ENCODE data around the gene TRIO.
"Not testable (repeated sequence)": the region's sequence is repeated elsewhere in the genome, so short reads cannot be mapped to it uniquely, and the experiment has no call there.

Gene TRIO

DNA sequence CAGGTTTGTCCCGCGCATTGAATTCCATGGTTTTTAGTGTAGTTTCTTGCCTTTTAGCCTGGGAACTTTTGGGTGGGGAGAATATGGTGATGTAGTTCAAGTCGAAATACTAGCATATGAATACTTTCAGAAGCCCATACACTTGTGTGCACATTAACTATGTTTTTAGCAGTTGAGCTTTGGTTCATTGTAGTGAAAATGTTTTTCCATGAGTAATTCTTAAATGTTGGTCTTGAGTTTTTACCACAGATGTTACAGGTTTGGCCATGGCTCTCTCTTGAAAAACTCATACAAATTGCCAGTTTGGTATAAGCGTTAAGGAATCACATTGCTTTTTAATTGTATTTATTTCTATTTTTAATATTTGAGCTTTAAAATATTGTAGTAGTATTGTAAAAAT is 45.6 kb downstream of the TRIO start:
- no peak for DNase-seq

DNA sequence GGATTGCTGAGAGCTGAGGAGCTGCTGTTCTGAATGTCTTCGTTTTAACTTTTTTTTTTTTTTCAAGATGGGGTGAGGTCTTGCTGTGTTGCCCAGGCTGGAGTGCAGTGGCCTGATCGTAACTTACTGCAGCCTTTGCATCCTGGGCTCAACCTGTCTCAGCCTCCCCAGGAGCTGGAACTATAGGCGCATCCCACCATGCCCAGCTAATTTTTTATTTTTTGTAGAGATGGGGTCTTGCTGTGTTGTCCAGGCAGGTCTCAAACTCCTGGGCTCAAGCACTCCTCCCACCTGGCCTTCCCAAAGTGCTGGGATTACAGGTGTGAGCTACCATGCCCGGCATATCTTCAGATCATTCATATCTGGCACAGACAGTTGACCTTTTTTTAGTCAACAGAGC is 46.5 kb downstream of the TRIO start:
- no peak for DNase-seq

DNA sequence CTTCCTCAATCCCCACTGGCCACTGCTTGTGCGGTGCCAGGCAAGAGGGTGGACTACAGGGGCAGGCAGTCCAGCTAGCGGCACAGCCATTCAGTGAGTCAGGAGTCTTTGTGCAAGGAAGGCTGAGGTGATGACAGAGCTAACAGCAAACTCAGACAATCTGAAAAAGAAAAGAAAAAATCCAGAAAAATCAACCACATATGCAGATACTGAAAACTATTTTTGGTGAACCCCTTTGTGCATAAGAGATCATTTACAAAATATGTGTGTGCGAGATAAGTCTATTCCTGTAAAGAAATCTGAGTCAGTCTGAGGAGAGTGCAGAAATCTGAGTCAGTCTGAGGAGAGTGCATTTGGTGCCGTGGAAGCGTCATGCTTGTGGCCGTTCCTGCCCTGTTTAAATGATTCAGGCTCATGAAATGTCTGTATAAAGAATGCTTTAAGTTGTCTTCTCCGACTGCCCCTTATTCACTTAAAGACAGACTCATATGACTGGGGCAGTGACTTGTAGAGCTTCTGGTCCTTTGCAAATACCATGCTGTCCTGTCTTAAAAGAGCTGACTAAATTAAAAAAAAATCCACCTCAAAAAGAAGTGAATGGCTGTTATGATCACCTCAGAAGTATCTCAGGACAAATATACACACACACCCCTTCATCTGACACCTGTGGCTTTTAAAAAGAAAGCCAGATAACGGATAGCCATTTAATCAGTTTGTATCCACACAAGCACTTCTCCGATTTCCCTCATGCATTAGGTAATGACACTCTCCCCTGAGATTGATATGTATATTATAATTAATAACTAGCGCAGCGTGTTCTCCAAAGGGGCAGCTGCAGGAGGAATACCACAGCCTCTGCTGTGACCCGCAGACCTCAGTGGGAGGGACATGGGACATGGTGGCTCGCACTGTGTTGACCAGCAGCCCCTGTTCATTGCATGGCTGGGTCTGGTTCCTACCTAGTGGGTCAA is 47.3 kb downstream of the TRIO start:
- DNase-seq: no peak

DNA sequence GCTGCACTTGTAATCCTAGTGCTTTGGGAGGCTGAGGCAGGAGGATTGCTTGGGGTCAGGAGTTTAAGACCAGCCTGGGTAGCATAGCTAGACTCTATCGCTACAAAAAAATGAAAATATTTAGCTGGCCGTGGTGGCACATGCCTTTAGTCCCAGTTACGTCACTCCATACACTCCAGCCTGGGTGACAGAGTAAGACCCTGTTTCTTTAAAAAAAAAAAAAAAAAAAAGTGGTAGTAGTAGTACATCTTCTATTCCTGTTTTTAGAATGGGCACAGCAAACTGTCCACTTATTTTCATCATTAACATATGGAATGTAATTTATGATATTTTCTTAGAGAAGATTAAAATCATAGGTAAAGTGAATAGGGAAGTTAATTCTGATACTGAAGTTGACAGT is 48.2 kb downstream of the TRIO start:
- no peak for DNase-seq

DNA sequence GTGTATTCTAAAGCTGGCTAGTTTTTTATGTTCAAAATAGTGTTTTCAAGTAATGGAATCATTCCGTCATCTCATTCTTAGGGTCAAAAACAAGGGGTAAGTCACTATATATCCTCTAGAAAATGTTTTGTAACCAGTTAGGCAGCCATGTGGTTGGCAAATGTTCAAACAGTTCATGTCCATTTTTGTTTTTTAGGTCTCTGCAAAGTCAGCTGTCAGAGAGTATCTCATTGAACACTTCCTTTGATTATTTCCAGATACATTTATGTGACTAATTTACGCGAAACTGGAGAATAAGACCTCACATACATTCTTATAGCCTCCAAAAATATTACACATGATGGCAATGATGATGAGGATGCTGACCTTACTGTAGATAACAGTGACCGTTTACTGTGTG is 50.4 kb downstream of the TRIO start:
- DNase-seq: no peak

DNA sequence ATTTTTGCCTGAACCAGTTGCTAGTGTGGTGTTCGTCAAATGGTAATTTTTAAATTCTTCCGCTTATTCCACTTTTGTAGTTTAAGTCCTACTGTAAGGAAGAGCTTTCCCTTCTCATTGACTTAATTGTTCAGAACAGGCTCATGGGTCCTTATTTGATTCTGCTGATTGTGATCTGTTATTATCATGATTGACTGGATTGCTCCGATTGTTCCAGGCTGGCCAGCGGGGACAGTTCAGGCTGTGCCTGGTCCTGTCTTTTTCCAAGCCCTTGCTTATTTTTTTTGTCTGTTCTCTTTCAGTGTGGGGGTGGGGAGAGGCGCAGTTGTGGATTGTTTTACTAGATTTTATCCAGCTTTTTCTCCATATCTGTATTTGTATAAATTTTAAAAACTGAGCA is 52.4 kb downstream of the TRIO start:
- no peak for DNase-seq

DNA sequence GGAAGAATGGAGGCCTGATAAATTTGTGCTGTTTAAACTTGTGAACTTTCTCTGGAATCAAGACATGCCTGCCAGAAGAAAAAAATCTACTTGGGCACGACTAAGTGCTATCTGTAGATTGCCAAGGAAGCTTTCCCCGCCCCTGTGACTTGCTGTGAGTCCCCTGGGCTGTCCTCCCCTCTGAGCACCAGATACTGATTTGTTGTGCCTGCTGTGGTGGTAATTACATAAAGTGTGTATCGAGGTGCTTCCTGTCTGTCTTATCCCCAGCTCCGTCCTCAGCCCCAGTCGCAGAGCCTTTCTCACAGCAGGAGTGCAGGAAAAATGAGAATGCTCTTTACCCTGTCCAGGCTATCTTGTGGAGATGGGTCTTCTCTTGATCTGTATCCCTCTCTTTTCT is 53.9 kb downstream of the TRIO start:
- peak; percentile 72 for DNase-seq

DNA sequence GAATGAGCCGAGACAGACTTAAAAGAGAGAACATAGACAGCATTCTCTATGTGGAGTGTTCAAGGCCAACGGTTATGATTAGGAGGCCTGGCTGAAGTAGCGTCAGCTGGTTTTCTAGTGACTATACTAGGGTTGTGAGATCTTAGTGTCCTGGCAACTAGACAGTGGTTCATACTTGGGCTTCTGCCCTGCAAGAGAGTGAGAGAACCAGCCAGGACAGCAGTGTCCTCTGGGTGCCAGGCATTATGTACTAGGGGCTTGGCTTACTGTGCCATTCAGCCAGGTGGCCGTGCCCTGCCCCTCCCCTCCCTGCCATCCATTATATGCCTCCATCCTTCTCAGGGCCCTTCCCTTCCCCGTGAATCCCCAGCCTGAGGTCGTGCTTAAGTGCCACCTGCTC is 56.8 kb downstream of the TRIO start:
- no peak for DNase-seq

DNA sequence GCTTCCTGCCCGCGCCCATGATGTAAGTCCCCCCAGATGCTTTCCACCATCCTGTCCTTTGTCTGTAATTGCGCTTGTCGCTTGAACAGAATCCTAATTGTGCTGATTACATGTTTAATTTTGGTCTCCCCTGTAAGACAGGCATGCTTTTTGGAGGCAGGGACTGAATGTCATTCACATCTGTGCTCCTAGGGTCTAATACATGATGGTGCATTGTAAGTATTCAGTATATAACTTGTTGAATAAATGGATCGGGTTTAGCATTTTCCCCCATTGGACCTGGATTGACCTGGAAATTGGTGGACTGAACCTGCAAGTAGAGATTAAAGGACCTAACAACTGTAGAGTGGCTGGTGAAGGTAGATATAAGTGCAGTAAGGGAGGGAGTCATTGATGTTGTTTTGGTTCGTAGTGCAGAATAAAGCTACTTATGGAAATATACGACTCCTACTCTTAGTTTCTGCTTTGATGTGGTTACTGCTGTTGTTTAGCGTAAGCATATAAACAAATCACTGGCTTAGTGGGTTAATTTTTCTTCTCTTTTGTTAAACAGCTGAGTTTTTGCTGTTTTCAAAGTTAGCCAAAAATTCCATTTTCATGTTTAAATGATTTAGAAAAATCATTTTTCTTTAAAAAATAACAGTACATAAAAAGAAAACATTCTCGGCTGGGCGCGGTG is 57.3 kb downstream of the TRIO start:
- DNase-seq: peak; percentile 25

DNA sequence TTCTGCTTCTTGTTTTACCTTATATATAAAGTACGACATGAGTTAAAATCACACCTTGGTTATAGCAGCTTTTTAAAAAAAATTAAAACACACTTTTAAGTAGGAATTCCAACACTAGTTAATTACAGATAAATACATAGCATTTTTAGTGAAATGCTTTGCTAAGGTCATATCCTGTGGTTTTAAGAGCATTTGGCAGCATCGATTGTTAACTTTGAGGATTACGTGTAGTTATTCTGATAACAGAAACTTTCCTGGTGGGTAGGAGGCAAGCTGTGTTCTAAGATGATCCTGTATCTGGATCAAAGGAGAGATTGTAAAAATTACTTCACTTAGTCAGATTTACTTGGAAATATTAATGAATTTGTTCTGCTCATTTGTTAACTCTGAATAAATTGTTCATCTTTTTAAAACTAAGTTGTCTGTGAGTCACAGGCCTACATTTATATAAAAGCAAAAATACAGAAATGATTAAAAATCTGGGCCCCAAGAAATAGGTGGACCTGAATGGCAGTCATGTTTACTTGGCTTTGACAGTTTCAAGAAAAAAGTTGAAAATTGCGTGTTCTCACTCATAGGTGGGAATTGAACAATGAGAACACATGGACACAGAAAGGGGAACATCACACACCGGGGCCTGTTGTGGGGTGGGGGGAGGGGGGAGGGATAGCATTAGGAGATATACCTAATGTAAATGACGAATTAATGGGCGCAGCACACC is 58.3 kb downstream of the TRIO start:
- DNase-seq: no peak

DNA sequence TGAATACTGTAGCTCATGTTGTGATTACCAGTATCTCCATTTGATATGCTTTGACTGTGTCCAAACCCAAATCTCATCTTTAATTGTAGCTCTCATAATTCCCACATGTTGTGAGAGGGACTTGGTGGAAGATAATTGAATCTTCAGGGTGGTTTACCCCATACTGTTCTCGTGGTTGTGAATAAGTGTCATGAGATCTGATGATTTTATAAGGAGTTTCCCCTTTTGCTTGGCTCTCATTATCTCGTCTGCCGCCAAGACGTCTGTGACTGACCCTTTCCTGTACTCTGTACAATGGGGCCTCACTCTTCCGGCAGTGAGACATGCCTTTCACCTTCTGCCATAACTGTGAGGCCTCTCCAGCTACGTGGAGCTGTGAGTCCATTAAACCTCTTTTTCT is 59.3 kb downstream of the TRIO start:
- peak; percentile 25 for DNase-seq

DNA sequence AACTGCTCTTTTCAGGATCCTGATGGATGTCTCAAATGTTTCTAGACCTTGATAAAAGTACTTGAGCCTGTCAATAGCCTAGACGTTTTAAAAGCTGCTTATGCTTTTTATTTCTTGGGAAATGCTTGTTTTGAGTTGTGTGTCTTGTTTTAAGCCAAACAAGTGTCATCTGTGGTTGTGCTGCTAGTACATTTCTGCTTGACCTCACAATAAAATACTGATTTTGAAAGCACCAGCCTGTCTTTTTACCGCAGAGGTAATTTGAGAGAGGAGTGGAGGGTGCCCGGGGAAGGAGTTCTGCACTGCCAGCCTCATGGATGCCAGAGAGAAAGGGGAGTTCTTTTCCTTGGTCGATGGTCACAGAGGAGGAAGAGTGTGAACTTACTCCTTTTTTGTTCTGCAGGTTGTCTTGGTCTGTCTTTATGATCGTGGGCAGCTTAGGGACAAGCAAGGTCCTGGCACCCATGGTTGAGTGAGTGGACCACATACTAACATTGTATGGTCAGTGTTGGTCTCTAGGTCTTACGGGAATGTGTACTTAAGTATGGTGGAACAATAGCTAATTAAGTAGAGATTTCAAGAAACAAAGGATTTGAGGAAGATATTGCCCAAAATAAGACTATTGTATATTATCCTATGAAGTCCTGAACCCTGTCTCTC is 61.0 kb downstream of the TRIO start:
- DNase-seq: no peak

DNA sequence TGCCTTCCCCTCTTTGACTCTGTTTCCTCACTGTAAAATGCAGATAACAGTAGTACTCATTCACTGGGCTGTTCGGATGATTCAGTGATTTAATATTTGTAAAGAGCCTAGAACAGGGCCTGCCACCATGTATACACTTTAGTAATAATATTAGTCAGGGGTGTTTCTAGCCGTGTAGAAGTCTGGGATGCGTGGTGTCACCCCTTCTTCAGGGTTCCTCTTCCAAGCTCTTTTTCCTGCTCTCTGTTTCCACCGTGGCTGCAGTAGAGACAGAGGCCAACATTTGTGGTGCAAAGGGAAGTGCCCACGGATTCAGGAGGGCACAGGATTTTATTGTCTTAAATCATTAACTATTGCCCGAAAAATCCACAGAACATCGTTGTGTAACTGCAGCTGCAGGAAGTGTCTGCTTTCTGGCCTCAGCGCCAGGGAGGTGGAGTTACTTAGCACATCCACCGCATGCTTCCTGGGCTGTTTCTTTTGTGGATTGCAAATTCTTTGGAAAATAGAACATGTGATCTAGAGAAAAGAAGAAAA is 61.7 kb downstream of the TRIO start:
- peak; percentile 20 for DNase-seq

DNA sequence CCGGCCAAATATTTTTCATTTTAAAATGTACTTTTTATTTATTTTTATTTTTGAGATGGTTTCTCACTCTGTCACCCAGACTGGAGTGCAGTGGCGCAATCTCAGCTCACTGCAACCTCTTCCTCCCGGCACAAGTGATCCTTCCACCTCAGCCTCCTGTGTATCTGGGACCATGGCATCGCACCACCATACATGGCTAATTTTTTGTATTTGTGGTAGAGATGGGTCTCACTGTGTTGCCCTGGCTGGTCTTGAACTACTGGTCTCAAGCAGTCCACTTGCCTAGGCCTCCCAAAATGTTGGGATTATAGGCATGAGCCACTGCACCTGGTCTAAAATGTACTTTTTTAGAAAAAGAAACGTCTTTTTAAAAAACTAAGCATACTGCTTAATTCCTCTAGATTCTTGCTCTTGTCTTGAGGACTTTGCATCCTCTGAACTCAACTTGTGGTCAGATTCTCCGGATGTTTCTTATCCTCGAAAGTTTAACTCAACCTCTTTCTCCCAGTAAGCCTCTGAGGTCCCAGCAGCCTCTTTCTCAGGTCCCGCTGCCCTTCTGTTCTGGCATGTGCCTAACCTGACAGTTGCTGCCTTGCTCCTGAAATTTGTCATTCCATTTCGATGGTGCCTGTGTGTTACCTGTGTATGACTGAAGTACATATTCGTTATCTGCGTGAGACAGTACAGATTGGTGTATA is 63.0 kb downstream of the TRIO start:
- DNase-seq: no peak

DNA sequence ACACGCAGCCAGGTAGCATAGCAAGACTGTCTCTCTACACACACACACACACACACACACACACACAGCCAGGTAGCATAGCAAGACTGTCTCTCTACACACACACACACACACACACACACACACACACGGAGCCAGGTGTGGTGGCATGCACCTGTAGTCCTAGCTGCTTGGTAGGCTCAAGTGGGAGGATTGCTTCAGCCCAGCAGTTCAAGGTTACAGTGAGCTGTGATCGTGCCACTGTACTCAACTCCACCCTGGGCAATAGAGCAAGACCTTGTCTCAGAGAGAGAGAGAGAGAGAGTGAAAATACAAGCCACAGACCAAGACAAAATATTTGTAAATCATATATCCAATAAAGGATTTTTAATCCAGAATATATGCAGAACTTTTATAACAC is 64.3 kb downstream of the TRIO start:
- not testable (repeated sequence) for DNase-seq

DNA sequence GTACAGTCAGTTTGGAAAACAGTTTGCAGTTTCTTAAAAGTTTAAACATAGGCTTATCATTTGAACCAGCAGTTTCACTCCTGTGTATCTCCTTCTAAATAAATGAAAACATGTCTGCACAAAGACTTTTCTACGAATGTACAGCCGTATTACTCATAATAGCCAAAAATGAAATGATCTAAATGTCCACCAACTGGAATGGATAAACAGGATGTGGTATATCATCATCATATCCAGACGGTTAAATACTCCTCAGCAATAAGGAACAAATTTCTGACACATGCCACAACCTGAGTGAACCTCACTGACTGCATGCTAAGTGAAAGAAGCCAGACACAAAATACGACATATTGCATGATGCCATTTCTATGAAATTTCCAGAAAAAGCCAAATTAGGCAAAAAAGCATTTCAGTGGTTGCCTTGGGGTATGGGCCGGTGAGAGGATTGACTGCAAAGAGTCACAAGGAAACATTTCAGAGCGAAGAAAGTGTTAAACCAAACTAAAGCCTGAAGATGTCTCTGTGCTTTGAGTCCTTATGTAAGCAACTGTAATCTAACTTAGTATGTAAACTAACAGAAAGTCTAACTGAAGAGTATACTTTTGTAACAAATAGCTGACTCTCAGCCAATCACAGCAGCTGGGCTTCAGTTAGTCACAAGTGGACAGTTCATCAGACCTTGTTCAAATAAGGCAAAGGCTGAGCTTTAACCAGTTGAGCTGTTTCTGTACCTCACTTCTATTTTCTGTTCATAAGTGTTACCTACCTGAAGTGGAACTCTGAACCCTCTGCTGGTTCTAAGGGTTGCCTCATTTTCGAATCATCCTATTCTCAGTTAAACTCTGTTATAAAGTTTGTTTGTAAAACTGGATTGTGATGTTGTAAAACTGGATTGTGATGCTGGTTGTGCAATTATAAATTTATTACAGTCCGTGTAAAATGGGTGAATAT is 65.2 kb downstream of the TRIO start:
- DNase-seq: no peak

DNA sequence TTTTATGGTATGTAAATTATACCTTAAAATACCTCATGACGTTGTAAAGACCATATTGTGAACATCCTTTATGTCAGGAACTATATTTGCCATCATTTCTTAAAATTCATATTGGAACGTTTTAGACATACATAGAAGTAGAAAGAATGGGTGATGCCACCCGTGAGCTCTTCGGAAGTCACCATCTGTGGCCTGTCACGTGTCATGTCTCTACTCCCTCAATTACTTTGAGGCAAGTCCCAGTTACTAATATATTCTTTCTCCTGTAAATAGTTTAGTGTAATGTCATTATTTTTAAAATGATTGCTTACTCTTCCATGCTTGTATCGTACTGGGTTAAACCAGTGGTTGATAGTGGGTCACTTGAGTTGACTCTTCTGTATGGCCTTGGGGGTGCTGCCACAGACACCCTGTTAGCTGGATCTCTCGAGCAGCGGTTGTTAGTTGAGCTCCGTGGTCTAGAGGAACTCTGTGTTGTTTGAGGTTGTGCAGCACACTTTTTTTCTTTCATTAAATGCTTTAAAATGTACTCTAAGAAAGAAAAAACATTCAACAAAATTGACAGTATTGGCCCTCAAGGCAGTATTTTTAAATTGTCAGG is 66.2 kb downstream of the TRIO start:
- DNase-seq: no peak

DNA sequence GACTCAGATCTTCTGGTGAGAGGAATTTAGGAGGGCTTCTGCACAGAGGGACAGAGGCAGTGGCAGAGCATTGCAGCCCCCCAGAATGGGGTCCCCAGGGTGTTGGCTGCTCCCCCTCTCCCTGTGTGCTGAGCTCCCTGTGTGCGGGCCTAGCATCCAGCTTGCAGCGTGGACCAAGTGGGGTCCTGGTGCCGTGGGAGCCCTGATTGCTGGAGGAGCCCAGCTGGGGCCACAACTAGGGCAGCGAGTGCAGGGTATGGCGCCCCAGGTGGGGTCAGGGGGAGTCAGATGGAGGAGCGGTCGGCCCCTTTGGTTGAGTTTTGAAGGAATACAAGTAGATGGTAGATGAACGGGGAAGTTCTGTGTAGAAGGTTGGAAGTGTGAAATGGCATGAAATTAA is 66.7 kb downstream of the TRIO start:
- DNase-seq: no peak

DNA sequence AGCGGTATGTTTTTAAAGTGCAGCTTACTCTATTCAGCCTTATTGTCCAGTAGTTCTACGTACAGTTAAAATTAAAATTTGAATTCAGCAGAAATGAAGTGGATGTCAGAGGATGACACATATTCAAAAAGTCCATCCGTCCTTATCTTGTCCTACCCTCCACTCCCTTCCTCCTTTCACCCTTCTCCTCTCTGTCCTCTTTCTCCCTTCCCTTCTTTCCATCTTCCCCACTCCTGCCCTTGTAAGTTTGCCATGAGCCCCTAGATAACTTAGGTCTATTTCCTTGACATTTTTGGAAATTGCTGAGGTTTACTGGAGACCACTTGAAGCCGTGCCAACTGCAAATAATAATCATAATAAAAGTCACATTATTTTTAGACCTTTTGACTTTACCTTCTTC is 67.6 kb downstream of the TRIO start:
- DNase-seq: no peak
